Measurements from ENCODE around the gene ADCY10. TPM values are rescaled to one million over a fixed set of nuclear protein-coding genes. Genes with fewer than 3 reads are reported as not detected.

The ADCY10 gene
- total RNA-seq, 4 donors from 2014 or later: 1.2 to 4.9 (median 2.4) TPM; not detected in 1

DNA sequence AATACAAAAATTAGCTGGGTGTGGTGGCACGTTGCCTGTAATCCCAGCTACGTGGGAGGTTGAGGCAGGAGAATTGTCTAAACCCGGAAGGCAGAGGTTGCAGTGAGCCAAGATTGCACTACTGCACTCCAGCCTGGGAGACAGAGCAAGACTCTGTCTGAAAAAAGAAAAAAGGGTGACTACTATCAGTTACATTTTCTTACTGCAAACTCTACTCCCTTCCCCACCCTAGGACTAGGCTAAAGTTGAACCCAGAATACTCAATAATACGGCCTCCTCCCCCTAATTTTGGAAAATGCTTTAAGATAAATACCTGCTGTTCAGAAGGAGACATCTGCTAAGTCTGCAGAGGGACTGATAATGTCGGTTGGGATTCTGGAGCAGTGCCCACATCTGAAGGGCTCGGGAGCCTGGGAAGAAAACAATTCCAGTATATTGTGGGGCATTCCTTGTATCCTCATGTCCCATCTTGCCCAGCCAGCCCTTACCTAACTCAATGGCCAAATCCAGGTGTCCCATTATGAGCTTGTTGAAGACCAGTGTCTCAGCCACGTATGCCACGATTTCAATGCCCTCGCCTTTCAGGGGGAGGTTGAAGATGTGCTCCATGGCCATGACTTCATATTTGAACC, 89.7 kb downstream of the ADCY10 start:
- H3K27ac ChIP-seq: no peak overlapping the region
- no peaks in the 10 kb centered on the region for H3K36me3 ChIP-seq
- no peaks in the 10 kb centered on the region for H3K4me1 ChIP-seq
- H3K9me3 ChIP-seq: no peaks in the 10 kb centered on the region
- TF ChIP-seq POLR2A (IDR thresholded peaks at IDR 0.05) (no peak), CTCF (IDR thresholded peaks at IDR 0.05) (no peak)
- H3K27me3 ChIP-seq: no peaks in the 10 kb centered on the region
- H3K4me3 ChIP-seq: no peak overlapping the region
- no peak for DNase-seq

DNA sequence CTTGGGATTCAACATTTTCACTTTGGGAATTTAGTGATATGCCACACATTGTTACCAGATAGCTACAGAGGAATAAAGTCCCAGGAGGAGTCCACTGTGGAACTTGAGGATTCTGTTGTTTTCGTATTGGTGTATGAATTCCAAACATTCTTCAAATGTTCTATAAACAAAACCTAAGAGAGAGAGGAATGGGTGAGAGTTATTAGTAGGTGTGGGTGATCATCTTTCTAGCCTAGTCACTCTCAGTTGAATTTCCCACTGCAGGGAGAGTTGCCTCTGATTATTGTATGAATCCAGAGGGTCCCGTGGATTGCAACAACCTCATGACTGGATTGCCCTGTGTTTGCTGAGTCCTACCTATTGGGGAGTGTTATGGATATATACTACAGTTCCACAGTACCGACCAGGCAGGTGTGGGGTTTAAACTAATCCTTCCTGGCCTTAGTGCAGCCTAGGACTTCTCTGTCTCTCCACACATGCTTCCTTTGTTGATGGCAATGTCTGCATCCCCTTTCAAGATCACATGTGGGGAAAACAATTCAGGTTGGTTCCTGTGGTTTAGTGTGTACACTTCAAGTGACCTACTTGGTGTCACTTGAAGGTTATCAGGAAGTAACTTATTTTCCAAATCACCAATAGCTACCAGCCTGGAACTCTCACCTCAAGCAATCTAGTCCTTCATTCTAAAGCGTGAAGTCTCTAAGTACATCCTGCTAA, 91.8 kb downstream of the ADCY10 start:
- Histone ChIP-seq H3K27ac (no peak overlapping the region), H3K36me3 (no peaks in the 10 kb centered on the region), H3K4me3 (no peak overlapping the region), H3K4me1 (no peaks in the 10 kb centered on the region), H3K27me3 (no peaks in the 10 kb centered on the region), H3K9me3 (no peaks in the 10 kb centered on the region)
- TF ChIP-seq CTCF (IDR thresholded peaks at IDR 0.05) (no peak), POLR2A (IDR thresholded peaks at IDR 0.05) (no peak)
- no peak for DNase-seq

DNA sequence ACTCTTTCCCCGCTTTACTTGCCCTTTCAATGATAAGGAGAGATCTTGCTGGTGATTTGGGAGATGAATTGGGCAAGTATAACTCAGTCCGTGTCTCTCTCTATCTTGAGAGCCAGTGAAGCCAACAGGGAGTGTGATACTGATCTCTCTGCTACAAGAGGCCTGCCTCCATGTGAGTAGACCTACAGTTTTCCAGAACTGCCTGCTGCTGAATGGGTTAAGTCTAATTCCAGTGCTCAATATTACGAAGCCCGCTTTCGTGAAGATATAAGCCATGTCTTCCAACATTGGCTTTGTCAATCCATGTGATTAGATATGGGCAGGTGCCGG, 92.6 kb downstream of the ADCY10 start:
- H3K27me3 ChIP-seq: no peaks in the 10 kb centered on the region
- no peaks in the 10 kb centered on the region for H3K4me1 ChIP-seq
- no peak overlapping the region for H3K4me3 ChIP-seq
- TF ChIP-seq POLR2A (IDR thresholded peaks at IDR 0.05) (no peak), CTCF (IDR thresholded peaks at IDR 0.05) (no peak)
- no peaks in the 10 kb centered on the region for H3K36me3 ChIP-seq
- no peaks in the 10 kb centered on the region for H3K9me3 ChIP-seq
- no peak for DNase-seq
- no peak overlapping the region for H3K27ac ChIP-seq

- Histone ChIP-seq H3K4me1 (no peaks in the 10 kb centered on the region), H3K9me3 (no peaks in the 10 kb centered on the region), H3K4me3 (no peak overlapping the region), H3K36me3 (no peaks in the 10 kb centered on the region), H3K27me3 (no peaks in the 10 kb centered on the region), H3K27ac (no peak overlapping the region)
- DNase-seq: no peak
- TF ChIP-seq CTCF (IDR thresholded peaks at IDR 0.05) (no peak), POLR2A (IDR thresholded peaks at IDR 0.05) (no peak)
These were observed 93.1 kb downstream of the ADCY10 start for GRCh38 chr1:167820684-167821355.

DNA sequence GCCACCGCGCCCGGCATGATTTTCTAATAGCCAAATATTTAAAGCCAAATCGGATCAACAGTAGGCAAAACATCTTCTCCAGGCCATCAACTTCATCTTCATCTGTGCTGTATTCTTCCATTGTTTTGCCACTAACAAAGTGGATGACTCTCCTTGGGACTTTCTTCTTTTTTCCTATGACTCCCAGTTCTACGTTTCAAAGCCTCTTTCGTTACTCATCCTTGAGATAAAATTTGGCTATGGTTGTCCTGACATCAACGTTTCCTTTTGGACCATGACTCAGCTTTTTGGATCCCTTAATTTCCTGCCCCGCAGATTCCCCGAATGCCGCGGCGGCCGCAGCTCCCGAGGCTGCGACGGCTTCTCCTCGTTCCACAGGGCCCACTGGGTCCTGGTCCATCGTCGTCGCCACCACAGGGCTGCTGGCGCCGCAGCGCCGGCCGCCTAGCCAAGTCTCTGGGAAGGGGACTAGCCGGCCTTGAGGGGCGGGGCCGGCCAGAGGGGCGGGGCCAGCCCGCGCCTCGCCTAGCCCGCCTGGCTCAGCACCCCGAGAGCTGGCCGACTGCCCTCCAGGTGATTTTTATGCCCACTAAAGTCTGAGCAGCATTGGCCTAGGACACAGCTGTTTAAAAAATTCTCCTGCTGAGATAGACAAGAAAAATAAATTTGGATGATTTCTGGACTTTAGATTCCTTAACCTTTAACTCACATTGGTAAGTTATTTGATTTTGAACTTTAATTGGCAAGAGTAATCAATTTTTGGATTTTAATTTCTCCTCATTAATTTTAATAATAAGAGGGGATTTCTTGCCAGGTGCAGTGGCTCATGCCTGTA, 93.9 kb downstream of the ADCY10 start:
- DNase-seq: peak; percentile 21 to 66 (median 62)
- peak overlapping the region in 3 of 4 donors; percentile 11 to 70 (median 26) for H3K27ac ChIP-seq

More for the DNA sequence above, 93.9 kb downstream of the ADCY10 start:
- Histone ChIP-seq H3K9me3 (no peaks in the 10 kb centered on the region), H3K4me1 (no peaks in the 10 kb centered on the region), H3K27me3 (no peaks in the 10 kb centered on the region), H3K4me3 (peak overlapping the region; percentile 10 to 39 (median 36)), H3K36me3 (no peaks in the 10 kb centered on the region)
- TF ChIP-seq CTCF (IDR thresholded peaks at IDR 0.05) (no peak), POLR2A (IDR thresholded peaks at IDR 0.05) (no peak)

Measured in Peyer's patch (tissue), 4 donors.